Activated B cell treated with CpG ODN at 0.5 μM for 24 hours (primary cell): ENCODE data around the gene CCDC136. TPM values are rescaled to one million over a fixed set of nuclear protein-coding genes. Genes with fewer than 3 reads are reported as not detected.

ENCODE experiments used
- ATAC-seq: fragments of 200-7000 bp; cut with Tn5 transposase; one replicate; pipeline ENCODE4 v1.10.0; 2021; ENCODE audit warnings: low read depth, mild to moderate bottlenecking, moderate library complexity
- CTCF ChIA-PET: fragments of 350-600 bp; sonication (Branson Sonifier 250); formaldehyde crosslinking; loops from one replicate; lab custom pipeline; 2021; ENCODE audit warnings: antibody characterized with exemption; lab: Charles Lee
- POLR2A ChIA-PET: fragments of 350-600 bp; sonication (Branson Sonifier 250); formaldehyde crosslinking; loops from one replicate; lab custom pipeline; 2021; ENCODE audit warnings: antibody characterized with exemption; lab: Charles Lee
- DNase-seq: peaks from one replicate; pipeline ENCODE4 v3.0.0; 2022
- H3K27ac Mint-ChIP-seq: one replicate; pipeline ENCODE4 v1.8.0; 2020; ENCODE audit warnings: mixed read lengths
- H3K27me3 Mint-ChIP-seq: one replicate; pipeline ENCODE4 v1.8.0; 2021; ENCODE audit warnings: mixed read lengths
- H3K36me3 Mint-ChIP-seq: one replicate; pipeline ENCODE4 v1.8.0; 2021; ENCODE audit warnings: low read depth, mixed read lengths
- H3K4me1 Mint-ChIP-seq: one replicate; pipeline ENCODE4 v1.8.0; 2021; ENCODE audit warnings: mixed read lengths
- H3K4me3 Mint-ChIP-seq: one replicate; pipeline ENCODE4 v1.8.0; 2020; ENCODE audit warnings: mild to moderate bottlenecking, mixed read lengths
- H3K9me3 Mint-ChIP-seq: one replicate; pipeline ENCODE4 v1.8.0; 2020; ENCODE audit warnings: mixed read lengths
- CTCF ChIP-seq: fragments of 200-600 bp; IDR thresholded peaks from one replicate; pipeline ENCODE4 v1.8.0; 2022; ENCODE audit warnings: antibody characterized with exemption, mild to moderate bottlenecking
- intact Hi-C: fragments of 100-400 bp; cut with micrococcal nuclease; formaldehyde crosslinking; loops from one replicate; pipeline ENCODE4 v1.15.1; 2024
- total RNA-seq: library from RNA; stranded (reverse); gene quantifications from 2 replicates; pipeline ENCODE4 v1.2.3, GENCODE V29; 2022

The CCDC136 gene
- total RNA-seq, 1 donor from 2014 or later, result 5.1 TPM

DNA sequence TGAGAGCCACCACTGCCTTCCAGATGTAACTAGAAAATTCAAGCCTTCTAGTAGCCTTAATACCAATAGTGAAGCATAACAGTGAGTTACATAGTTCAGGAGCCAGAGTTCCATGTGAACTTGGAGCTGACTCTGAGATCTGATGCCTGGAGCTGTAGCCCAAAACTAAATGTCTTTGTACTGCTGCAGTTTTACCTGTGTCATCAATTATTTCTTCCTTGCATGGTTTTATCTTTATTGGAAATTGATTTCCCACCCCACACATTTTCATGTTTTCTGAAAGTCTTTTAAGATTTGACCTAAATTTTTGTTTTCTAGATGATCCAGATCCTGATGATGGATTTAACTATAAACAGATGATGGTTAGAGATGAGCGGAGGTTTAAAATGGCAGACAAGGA is 33.2 kb upstream of the CCDC136 start:
- POLR2A ChIA-PET, result no interaction called here
- CTCF ChIA-PET, result no interaction called here
- no peak overlapping the region for H3K4me3 Mint-ChIP-seq
- TF ChIP-seq CTCF, result no peak
- intact Hi-C loops, result no loop called here
- DNase-seq, result no peak
- no peak overlapping the region for H3K27ac Mint-ChIP-seq
- H3K9me3 Mint-ChIP-seq, result no peaks in the 10 kb centered on the region
- ATAC-seq, result no peak
- H3K4me1 Mint-ChIP-seq, result no peaks in the 10 kb centered on the region
- H3K27me3 Mint-ChIP-seq, result no peaks in the 10 kb centered on the region
- peaks cover 72% of the 10 kb centered on the region for H3K36me3 Mint-ChIP-seq

DNA sequence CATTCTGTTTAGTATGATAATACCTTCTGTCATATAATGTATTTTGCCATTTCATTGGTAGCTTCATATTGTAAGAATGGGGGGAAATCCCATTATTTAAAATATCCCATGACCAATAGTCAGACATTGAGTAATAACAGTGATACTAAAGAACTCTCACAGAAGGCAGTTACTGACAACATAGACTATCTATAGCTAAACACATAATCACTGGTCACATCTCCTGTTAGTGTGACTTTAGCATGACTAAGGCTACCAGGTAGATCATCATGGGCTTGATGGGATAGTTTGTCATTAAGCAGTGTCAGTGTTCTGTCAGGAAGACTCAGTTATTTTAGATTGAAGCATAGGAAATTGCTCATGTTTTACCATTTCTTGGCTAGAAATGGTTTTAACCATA is 32.5 kb upstream of the CCDC136 start:
- CTCF ChIA-PET, result no interaction called here

DNA sequence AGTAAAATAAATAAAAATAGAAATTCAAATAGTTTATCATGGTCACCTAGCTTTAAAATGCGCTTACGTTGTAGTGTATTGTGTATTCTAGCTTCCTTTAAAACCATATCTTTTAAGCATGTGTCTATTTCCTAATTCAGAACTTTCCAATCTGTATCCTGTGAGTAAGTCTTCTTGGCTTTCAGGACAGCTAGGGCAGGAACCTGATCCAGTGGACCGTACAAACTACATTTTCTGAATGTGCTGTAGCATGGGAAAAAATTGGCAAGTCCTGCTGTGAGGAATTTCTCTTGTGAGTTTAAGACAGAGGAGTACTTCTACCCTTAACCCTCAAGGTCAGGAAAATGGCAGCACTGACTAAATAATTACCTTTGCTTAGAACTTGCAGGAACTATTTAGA is 28.2 kb upstream of the CCDC136 start:
- H3K4me3 Mint-ChIP-seq, result no peak overlapping the region
- CTCF ChIA-PET, result no interaction called here
- H3K36me3 Mint-ChIP-seq, result peaks cover 56% of the 10 kb centered on the region
- POLR2A ChIA-PET, result no interaction called here
- DNase-seq (no peak), ATAC-seq (no peak)
- H3K27me3 Mint-ChIP-seq, result no peaks in the 10 kb centered on the region
- intact Hi-C loops, result no loop called here
- no peak overlapping the region for H3K27ac Mint-ChIP-seq
- TF ChIP-seq CTCF, result no peak
- H3K9me3 Mint-ChIP-seq, result no peaks in the 10 kb centered on the region
- no peaks in the 10 kb centered on the region for H3K4me1 Mint-ChIP-seq

More for the DNA sequence above, 32.5 kb upstream of the CCDC136 start:
- no peak for TF ChIP-seq CTCF
- intact Hi-C loops, result no loop called here
- Mint-ChIP-seq H3K9me3 (no peaks in the 10 kb centered on the region), H3K27ac (no peak overlapping the region), H3K4me1 (no peaks in the 10 kb centered on the region), H3K4me3 (no peak overlapping the region), H3K27me3 (no peaks in the 10 kb centered on the region), H3K36me3 (peaks cover 66% of the 10 kb centered on the region)
- DNase-seq (no peak), ATAC-seq (no peak)
- POLR2A ChIA-PET, result no interaction called here

DNA sequence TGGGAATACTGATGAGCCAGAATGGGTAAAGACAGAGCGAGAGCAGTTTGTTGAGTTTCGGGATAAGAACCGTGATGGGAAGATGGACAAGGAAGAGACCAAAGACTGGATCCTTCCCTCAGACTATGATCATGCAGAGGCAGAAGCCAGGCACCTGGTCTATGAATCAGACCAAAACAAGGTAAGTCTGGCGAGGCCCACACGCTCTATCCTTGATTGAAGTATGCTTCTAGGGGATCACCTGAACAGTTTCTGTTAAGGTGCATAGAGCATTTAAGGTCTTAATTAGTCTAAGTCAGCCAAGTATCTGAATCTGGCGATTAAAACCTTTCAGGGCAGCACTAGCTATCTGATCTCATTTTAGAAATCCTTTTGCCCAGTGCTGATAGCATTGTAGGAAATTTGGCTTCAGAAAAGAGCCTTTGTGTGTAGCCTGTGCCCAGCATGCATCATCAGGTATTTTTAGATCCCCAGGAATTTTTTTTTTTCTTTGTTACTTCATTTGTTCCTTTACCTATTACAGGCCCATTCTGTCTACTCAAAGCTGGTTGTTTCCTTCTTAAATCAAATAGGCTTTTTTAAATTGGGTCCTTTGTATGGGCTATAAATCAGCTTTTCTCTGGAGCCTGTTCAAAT is 24.2 kb upstream of the CCDC136 start:
- H3K9me3 Mint-ChIP-seq, result no peaks in the 10 kb centered on the region
- intact Hi-C loops, result no loop called here
- no peak overlapping the region for H3K4me3 Mint-ChIP-seq
- no peak for TF ChIP-seq CTCF
- DNase-seq, result no peak
- no peaks in the 10 kb centered on the region for H3K27me3 Mint-ChIP-seq
- CTCF ChIA-PET, result no interaction called here
- ATAC-seq, result no peak
- H3K27ac Mint-ChIP-seq, result no peak overlapping the region
- H3K36me3 Mint-ChIP-seq, result peaks cover 62% of the 10 kb centered on the region
- POLR2A ChIA-PET, result no interaction called here
- no peaks in the 10 kb centered on the region for H3K4me1 Mint-ChIP-seq

- ATAC-seq (no peak), DNase-seq (no peak)
- no peak overlapping the region for H3K4me3 Mint-ChIP-seq
- no peaks in the 10 kb centered on the region for H3K4me1 Mint-ChIP-seq
- peaks cover 67% of the 10 kb centered on the region for H3K36me3 Mint-ChIP-seq
- no peaks in the 10 kb centered on the region for H3K9me3 Mint-ChIP-seq
- ChIA-PET CTCF (no interaction called here), POLR2A (no interaction called here)
- intact Hi-C loops, result no loop called here
- no peak overlapping the region for H3K27ac Mint-ChIP-seq
- no peak for TF ChIP-seq CTCF
- H3K27me3 Mint-ChIP-seq, result no peaks in the 10 kb centered on the region
Measured at GRCh38 chr7:128770233-128770632, 21.5 kb upstream of the CCDC136 start.
